GM21529 (cell line): ENCODE results near the gene VIPR2.

Experiments
- ATAC-seq: cut with Tn5 transposase; IDR thresholded peaks from one replicate; pipeline ENCODE4 v1.9.1; 2021; ENCODE audit not compliant: unreplicated experiment

VIPR2 gene

DNA sequence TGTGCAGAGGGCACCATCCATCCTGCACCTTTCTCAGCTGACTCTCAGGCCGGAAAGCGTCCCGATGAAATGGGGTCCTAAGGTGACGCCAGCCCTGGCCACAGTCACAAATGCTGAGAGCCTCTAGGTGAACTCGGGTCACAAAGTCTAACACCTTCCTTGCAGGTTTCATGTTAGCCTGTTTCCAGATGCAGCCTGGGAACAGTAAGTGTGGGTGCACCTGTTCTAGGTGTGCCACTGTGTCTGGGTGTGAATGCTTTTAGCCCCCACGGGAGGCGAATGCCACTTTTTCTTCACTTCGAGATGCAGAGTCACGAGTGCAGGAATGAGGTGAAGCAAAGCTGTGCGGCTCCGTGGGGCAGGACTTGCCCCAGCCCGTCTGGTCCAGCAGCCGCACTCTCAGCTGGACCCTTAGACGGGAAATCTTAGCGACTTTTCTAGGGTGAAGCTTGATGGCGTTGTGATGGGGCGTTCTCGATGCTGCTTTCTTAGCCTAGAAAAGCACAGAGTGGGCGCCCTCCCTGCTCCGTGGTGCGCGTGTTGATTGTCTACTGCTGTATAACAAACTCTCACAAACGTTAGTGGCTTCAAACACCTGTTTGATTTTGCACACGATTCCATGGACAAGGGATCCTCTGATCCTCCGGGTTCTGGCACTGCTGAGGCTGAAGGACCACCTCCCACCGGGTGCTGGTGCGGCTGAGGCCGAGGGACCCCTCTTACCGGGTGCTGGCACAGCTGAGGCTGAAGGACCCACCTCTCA lies 13.6 kb upstream of the VIPR2 start:
- no peak for ATAC-seq

DNA sequence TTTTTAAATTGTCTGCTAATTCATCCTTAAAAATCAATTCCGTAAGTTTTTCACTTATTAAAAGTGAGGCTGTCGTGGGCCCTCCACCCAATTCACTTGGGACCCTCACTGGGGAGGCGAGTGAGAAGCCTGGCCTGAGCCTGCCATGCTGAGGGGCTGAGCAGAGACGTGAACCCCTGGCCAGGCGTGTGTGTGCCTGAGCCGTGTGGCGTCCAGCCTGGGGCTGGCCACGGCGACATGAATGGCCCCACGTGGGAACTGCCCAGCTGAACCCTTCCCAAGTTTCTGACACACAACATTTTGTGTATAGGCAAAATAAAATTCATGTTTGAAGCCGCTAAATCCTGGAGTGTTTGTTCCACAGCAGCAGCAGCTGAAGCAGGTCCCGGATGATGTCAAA lies 13.0 kb upstream of the VIPR2 start:
- ATAC-seq: no peak

DNA sequence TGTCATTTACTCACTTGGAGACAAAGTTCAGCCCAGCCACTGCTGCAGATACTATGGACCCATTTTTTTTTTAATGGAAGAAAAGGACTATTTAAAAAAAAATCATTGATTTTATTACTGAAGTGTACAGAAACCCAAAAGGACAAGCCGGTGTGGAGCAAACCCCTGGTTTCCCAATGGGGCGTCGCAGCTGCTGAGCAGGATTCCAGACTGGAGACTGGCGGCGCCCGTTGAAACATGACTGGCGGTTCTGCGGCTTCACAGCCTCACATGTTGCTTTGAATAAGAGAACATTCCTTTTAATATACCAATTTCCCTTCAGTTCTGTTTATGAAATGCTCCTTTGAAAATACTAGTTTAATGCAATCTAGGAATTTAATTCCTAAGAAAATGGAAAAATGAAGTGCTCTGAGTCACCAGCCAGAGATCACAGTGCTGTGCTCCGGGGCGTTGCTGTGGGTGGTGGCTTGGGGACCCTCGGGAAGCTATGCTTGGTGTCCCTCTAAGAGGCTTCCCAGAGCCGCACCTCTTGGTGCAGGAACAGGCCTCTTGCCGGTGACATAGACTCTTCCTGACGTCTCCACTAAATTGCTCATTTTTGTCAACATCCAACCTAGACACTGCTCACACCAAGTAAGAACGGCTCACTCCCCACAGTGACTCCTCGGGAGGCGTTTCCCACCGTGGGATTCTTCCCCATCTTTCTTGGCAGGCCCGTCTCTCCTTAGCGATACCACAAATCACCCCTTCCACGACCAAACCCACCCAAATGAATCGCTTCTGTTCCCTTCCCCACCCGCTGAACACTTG lies 12.0 kb upstream of the VIPR2 start:
- ATAC-seq: no peak

DNA sequence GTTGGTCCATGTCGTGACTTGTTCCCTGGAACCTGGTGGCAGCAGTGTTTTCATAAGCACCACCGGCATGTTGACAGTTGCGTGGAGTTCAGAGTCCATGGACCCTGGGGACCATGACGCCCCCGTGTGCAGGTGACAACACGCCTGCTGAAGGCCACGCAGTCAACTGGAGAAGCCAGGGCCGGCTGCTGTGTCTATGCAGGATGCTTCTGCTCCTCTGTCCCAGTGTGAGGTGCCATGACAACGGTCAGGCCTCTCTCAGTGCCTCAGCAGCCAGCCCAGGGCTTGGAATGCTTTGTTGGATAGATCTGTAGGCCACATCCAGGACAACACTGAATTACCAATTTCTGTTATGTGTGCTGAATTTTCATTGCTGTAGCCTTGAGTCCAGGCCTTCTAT lies 10.7 kb upstream of the VIPR2 start:
- no peak for ATAC-seq

DNA sequence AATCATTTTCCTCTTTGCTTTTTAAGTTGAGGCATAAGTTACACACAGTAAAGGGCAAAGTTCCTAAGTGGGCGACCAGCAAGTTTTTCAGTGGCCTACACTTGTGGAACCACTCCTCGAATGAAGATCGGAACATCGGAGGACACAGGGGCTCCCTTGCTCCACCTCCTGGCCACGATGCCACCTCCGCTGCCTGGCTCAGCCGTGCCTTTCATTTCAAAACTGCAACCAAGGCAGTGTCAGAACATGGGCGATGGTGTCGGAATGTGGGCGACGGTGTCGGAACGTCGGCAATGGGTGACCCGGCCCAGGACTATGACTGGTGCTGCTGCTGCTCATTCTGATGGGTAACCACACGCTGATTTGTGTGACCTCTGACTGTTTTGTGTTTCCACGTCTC lies 9.6 kb upstream of the VIPR2 start:
- ATAC-seq: no peak

DNA sequence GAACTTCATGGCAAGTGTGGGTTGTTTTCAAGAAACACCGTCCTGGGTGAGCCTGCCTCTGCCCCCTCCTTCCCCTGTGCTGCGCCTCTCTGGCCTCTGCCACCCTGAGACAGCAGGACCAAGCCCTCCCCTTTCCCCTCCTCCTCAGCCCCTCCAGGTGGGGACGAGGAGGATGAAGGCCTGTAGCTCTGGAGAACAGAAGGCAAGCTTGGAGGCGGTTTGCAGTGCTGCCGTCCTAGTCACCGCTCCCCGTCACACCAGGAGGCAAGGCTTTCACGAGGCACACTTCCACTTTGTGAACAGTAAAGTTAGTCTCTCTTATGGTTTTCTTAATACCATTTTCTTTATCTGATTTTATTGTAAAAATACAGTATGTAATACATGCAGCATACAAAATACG lies 8.8 kb upstream of the VIPR2 start:
- no peak for ATAC-seq

DNA sequence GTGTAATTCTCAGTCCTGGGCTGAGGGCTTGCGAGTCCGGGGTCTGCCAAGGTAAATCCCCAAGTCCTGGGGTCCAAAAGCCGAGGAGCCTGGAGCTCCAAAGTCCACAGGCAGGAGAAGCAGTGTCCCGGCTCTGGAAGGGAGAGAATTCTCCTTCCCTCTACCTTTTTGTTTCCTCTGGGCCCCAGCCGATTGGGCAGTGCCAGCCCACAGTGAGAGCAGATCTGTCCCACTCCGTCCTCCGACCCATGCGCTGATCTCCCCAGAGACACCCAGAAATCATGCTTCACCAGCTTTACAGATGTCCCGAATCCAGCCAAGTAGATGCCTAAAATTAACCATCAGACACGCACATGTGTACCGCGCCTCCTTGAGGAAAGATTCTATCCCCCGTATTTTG lies 8.1 kb upstream of the VIPR2 start:
- no peak for ATAC-seq

DNA sequence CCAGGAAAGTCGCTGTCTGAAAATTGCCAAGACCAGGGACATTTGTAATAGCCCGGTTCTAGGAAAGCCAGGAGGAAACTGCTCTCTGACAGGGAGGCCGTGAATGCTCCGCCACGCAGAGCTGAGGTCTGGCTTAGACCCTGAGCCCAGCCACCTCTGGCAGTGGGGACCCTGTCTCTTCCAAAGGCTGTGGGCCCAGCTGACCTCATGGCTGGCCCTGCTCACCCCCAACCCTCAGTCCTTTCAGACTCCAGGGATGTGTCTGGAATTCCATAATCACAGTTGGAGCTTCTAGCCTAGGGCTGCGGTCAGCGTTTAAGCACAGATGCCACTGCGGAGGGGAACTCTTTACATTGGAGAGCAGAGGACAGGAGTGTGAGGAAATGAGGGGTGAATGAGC lies 6.6 kb upstream of the VIPR2 start:
- no peak for ATAC-seq

DNA sequence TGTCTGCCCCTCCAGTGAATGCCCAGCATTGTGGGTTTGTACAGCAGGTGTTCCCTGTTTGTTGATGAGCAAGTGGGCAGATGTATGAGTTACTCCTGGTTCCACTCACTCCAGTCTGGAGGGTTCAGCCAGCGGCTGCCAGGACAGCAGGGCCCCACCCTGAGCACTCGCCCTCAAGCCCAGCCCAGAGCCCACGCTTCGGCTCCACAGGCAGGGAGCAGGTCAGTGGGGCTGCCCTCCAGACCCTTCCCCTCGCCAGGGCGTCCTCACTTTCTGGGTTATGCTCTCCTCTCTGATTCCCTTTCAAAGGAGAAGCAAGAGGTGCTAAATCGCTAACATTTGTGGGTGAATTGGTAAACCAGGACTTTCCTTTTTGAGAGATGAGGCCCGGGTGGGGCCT lies 4.8 kb upstream of the VIPR2 start:
- no peak for ATAC-seq

DNA sequence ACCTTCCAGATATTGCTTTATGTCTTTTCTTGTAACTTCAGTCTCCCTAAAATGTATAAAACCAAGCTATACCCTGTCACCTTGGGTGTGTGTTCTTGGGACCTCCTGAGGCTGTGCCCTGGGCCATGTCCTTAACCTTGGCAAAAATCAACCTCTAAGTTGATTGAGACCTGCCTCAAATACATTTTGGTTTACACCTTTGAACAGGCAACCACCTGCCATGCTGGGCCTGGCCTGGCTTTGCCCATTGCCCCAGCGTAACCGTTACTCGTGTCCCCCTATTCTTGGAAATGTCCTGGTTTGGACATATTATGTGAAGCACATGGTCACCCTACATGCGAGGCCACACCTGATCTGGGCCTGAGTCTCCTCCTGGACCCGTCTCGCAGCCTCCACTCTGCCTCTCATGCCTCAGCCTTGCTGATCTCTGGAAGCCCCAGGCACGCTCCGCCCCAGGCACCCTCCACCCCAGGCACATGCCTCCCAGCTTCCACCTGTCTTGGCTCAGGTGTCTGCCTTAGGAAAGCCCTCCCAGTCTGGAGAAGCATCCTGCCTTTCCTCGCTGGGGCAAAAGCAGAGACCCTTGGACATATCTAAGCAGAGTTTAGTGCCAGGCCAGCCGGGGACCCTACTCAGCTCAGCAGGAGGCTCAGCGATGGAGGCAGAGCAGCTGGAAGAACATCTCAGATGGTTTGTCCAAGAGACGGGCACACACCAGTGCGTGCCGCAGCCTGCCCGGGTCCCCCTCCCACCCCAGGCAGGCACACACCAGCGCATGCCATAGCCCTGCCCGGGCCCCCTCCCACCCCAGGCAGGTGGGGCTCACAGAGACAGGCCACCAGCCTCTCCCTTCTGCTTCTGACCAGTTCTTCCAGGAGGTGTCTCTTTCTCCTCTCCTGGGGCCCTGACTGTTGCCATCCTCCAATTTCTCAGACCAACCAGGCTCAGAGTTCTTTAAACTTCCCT lies 4.0 kb upstream of the VIPR2 start:
- ATAC-seq: no peak

DNA sequence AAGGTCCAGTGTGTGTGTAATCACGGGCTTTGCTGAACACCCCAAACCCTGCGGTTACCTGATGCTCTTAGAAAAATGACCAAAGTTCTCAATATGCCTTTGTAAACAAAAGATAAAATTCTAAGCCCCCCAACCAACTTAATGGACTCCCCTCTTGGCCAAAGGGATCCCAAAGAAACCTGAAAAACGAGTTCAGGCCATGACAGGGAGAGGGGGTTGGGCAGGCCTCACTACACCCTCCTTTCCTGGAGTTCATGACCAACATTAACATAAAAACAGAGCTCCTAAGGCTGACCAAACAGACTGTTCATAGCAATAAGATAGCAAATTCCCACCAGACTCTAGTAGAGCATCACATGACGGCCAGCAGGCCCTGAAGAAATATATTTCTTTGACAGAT lies 3.0 kb upstream of the VIPR2 start:
- ATAC-seq: no peak

DNA sequence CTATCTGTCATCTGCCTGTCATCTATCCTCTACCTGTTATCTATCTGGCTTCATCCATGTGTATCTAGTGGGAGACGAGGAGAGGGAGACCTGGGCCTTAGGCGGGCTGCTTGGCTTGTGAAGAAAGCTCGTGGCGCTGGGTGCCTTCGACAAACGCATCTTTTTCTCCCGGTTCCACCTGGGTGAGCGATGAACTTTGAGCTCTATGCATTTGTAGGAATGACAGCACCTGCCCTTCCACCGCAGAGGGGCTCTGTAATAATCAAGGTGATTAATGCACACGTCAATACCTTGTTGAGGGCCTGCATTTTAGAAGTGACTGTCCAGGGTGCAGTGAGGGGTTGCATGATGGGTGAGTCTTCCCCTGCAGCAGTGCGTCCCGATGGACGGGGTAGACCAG lies 2.6 kb upstream of the VIPR2 start:
- no peak for ATAC-seq

DNA sequence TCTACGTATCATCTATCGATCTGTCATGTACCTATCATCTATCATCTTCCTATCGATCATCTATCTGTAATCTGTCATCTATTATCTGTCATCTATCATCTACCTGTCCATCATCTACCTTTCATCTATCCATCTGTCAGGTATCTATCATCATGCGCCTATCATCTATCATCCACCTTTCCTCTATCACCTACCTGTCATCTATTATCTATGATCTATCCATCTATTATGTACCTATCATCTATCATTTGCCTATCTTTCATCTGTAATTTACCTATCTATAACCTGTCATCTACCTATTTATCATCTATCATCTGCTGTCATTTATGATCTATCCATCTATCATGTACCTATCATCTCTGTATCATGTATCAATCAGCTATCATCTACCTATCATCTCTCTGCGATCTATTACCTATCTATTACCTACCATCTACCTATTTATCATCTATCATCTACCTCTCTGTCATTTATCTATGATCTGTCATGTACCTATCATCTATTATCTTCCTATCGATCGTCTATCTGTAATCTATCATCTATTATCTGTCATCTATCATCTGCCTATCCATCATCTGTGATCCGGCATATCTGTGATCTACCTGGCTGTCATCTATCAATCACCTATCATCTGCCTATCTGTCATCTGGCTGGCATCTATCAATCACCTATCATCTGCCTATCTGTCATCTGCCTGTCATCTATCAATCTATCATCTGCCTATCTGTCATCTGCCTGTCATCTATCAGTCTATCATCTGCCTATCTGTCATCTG lies 1.6 kb upstream of the VIPR2 start:
- ATAC-seq: no peak

DNA sequence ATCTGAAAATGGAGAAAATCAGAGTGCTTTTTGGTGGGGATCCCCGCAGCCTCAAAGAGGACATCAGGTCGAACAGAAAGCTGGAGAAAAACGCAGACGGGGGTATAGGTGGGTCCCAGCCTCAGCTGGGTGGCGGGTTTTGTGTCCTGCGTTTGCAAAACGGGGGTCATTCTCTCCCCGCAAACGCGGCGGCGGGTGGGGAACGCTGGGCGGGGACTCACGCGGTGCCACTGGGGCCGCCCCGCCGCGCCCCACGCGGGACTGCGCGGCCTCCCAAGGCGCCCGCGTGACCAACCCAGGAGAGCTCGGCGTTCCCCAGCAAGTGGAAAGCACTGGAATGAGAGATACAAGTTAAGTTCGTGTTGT lies 806 bp upstream of the VIPR2 start:
- no peak for ATAC-seq

DNA sequence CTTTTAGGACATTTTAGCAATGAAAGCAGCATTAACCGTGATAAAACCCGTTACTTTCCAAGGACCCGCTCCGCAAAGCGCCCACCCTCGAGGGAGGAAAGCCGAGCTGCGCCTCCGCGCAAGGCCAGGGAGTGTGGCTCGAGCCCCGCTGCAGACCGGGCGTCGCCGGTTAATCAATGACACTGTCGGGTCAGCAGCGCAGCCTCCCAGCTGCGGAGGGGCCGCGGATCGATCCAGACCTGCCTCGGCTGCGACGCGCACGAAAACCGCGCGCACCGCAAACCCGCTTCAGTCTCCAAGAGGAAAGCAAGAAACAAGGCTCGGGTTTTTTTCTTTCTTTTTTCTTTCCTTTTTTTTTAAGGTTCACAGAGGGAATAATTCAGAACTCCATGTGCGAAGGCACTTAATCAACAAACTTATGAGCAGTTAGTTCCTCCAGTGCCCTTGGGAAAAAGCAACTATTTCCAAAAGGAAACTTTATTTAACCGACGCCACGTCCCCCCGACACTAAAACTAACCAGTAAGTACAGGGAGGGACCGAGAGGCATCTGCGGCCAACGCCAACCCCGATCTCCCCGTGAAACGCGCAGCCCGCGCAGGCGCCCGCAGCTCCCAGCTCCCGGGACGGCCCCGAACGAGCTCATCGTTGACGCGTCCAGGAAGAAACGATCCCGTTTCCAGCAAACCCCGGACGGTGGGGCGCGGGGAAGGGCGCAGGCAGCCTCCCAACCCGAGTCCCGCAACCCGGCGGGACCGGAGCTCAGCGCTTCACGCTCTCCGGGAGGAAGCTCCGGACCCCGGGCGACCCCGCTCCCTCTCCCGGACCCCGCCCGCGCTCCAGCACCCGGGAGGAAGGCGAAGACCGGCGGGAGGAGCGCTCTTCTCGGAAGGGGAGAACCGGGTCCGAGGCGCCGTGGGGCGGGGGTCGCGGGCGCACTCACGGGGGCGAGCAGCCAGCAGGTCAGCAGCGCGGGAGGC lies 598 bp downstream of the VIPR2 start:
- no peak for ATAC-seq

DNA sequence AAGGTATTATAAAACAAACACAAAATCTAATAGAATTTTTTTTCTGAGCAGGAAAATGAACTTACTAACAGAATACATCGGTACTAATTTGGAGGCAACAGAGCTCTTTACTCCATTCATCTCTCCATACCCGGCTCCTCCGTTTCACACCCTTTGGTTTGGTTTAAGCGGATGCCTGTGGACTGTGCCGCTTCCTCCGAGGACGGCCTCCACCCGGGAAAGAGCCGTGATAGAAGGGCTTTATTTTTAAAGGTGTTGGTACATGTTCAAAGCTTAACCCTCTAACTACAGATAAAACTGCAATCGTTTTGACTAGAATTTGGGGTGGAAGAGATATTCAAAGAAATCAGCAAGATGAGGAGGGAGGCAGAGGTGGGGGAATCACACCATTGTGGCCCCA lies 1.9 kb downstream of the VIPR2 start:
- ATAC-seq: no peak

DNA sequence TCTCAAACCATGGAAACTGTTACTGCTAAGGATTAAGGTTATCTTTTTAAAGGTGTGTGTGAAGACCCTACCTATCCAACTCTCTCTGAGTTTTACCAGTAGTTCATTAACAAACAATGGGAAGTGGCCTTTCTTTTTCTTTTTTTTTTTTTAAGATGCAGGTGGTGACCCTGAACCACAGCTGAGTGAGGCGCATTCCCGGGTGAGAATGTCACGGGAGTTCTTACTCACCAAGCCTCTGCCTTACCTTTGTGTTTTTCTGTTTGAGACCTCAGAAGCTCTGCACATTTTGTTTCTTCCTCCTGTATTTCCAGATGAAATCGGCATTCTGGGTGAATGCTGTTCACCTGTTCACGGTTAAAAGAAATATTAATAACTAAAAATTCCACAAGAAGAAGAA lies 2.5 kb downstream of the VIPR2 start:
- no peak for ATAC-seq

DNA sequence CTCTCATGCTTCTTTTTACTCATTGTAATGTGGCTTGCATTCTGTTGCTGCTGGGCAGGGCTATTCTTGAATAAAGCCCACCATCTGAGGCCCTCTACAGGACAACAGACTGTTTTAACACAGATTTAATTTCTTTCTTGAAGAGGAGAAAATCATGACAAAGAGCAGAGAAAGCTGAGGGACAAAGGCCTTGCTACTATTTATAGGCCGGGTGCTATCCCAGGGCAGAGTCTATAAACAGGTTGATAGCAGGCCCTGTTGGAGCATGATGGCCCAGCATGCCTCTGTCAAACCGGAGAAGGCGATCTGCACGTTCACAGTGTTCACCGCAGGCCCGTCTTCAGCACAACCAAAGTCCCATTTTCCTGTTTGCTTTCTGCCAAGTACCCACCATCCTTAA lies 3.0 kb downstream of the VIPR2 start:
- no peak for ATAC-seq

DNA sequence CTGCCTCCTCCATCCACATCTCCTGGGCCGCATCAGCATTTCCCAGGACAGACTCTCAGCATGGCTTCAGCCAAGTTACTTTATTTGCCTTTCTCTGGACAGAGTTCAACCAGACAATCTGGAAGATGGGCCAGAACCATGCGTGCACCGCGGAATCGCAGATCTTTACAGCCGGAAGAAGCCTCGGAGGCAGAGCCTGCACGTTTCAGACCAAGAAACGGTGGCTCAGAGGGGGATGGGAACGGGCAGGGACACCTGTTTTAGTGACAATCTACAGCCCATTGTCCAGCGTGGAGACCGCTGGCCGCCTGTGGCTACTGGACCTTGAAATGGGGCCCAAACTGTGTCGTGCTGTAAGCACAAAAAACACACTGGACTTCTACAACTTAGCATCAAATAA lies 3.5 kb downstream of the VIPR2 start:
- no peak for ATAC-seq
